GM08714 (cell line): Measurements from ENCODE around the gene LRP2.
"Not testable (repeated sequence)": the region's sequence is repeated elsewhere in the genome, so short reads cannot be mapped to it uniquely, and the experiment has no call there.

Experiments used
- H3K4me3 ChIP-seq: fragments of 200-500 bp; sonication (Bioruptor generic); 2 replicates; pipeline ENCODE4 v1.5.1; 2014; ENCODE audit warnings: mild to moderate bottlenecking, low read length, inconsistent platforms
- ZNF274 ChIP-seq: IDR thresholded peaks from 2 replicates; pipeline ENCODE4 v1.6.1; 2012; ENCODE audit warnings: mild to moderate bottlenecking, low read depth, low read length

Gene LRP2

DNA sequence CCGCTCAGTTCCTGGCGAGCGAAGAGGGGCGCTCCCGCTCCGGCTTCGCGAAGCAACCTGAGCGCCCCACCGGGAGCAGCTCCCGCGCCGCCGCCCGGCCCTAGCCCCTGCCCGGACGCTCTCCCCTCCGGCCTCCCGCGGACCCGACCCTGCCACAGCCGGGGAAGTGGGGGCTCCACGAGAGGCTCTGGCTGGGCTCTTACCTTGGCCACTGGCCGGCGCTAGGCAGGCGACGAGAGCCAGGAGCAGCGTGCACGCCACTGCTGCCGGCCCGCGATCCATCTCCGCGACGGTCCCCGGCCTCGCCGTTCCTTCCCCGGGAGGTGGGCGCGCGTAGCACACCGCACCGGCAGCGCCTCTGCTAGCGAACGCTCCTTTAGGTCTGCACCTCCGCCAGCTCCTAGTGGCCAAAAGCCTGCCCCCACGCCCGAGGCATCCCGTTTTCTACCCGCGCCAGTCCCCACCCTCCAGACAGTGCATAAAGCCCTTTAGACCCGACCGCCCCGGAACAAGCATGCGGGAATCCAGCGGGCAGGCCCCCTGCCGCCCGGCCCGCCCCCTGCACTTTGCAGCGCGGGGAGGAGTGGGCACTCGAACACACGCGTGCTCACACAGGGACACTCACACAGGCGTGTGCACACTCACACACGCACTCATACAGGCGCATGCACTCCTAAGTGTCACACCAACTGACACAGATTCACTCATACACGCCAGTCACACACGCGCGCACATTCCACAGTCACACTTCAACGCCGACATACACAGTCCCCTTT is at the start of gene LRP2:
Gene LRP2 (minus strand): TSS at position 417 of the 776 bp plus-strand sequence. CDS start 135 bp downstream, at position 282.
- H3K4me3 ChIP-seq, result peak within 1 kb of the TSS; percentile 72; the same call in 1 of the 2 replicates
- TF ChIP-seq ZNF274, result no peak

DNA sequence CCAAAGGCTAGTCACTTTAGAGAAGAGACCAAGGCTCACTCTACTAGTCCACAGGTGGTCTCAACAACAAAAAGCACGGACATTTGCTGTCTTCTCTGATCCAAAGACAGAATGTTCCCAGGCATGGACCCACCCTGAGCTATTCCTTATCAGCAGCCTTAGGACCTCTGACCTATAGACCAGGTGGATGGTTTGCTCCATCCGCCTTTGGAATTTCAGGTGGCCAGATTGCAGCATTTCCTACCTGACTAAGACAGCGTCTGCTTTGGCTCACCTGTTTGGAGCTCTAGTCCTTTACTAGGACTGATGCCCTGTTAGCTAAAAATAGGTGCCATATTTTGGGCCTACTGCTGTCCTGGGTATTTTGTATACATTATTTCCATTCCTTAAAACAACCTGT is 44.6 kb upstream of the LRP2 start:
- TF ChIP-seq ZNF274, result no peak
- H3K4me3 ChIP-seq, result no peak overlapping the region

DNA sequence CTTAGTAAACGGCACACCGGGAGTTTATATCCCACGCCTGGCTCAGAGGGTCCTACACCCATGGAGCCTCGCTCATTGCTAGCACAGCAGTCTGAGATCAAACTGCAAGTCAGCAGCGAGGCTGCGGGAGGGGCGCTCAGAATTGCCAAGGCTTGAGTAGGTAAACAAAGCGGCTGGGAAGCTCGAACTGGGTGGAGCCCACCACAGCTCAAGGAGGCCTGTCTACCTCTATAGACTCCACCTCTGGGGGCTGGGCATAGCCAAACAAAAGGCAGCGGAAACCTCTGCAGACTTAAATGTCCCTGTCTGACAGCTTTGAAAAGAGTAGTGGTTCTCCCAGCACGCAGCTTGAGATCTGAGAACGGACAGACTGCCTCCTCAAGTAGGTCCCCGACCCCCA is 37.2 kb upstream of the LRP2 start:
- not testable (repeated sequence) for H3K4me3 ChIP-seq

DNA sequence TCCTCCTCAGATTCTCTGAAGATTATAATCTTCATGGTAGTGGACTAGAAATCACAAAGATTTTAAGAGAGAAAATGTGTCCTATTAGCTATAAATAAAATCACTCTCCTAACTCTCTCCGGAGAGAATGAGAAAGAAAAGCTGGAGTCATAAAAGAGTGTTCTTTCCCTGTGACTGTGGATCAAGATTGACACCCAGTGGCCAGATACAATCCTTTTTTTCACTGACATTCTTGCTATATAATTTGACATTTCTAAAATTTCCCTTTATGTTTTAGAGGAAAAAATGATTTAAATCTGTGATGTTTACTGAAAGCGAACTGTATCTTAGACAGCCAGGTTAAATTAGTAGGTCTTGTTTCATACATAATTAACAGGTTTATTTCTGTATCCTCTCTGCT is 35.4 kb upstream of the LRP2 start:
- no peak overlapping the region for H3K4me3 ChIP-seq
- no peak for TF ChIP-seq ZNF274

DNA sequence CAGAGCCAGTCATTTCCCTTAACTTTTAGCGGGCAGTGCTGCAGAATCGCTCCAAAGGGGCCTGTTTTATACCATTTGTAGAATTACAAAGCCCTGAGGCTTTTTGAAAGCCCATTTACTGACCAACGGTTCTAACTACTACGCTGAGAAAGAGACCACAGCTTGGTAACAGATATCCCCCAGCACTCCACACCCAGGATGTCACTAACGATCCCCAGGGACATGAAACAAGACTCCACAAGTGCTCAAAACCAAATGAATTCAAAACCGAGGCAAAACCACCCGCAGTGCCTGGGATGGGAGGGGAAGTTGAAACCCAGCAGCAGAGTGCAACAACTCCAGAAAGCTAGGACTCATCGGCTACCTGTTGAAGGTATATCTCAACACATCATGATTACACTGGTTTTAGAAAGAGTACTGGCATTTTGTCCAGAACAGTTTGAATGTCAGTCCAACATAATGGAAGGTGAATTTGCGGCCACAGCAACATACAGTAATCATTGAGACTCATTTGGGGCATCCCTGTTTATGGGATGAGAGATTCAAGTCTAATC is 33.6 kb upstream of the LRP2 start:
- no peak overlapping the region for H3K4me3 ChIP-seq
- no peak for TF ChIP-seq ZNF274

DNA sequence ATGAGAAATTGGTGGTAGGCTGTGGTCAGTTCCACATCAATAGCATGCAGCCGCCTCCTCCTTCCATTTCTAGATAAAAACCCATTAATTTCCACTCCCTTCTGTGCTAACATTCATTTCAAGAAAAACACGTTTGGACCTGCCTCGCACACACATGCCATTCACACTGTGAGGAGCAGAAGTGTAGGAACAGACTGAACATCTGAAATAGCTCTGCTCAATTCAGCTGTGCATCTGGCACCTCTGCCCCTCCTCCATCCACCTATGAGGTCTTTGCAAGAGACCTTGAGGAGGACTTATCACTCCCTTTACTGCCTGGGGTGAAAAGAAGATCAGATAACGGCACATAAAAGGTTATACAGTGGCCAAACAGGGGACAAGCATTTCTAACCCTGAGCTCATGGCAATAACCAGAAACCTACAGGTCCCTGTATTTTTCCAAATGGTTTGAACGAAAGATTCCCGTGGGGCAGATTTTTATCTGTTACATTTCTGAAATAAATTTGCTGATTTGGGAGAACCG is 30.8 kb upstream of the LRP2 start:
- no peak for TF ChIP-seq ZNF274
- H3K4me3 ChIP-seq, result no peak overlapping the region

DNA sequence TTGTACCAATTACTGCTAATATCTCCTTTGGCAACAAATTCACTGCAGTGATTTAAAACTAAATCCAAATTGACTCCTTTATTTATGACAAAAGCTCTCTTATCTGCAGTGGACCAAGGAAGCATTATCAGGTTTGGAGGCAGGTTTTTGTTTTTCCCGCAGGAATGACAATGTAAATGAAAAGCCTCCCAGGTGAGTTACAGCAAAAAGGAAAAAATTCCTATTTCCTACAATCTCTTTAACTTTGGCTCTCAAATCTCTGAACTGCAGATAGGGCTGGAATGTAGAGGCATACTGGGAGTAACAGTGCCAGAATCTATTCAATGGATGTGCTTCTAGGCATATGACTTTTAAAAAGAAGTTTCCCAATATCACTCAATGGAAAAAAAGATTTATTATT is 28.9 kb upstream of the LRP2 start:
- TF ChIP-seq ZNF274, result no peak
- H3K4me3 ChIP-seq, result no peak overlapping the region

DNA sequence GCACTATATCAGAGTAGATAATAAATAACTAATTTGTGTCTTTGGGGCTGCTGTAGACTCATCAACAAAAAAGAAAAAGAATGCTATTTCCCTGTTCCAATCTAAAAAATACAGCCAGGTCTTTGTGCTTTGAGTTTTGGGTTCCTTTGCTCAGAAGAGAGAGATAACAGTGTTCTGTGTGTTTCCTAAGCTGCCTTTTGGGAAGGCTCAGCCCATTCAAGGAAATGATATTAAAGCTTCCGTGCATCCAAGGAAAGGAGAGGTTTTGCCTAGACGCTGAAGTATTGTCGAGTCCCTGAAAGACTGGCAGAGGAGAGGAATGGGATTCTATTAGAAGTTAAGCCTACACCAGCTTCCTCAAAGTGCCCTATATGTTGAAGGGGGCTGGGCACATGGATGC is 25.8 kb upstream of the LRP2 start:
- no peak for TF ChIP-seq ZNF274
- no peak overlapping the region for H3K4me3 ChIP-seq

DNA sequence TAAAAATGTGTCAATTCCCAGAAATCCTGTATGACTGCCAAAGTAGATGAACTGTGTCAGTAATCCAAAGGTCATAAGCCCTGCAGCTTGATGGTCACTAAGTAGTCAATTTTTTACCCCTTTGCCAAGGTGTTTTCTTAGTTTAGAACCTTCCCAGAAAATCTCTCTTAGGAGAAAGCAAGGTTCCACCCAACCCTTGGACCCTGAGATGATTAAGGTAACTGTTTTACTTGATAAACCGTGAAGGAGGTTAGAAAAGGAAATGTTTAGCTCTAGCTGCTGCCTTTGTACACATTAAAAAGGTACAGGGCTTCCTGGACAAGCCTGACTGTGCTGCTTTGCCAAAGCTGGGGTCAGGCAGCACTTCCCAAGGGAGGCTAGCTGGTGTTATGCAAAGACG is 24.4 kb upstream of the LRP2 start:
- H3K4me3 ChIP-seq, result no peak overlapping the region
- no peak for TF ChIP-seq ZNF274

DNA sequence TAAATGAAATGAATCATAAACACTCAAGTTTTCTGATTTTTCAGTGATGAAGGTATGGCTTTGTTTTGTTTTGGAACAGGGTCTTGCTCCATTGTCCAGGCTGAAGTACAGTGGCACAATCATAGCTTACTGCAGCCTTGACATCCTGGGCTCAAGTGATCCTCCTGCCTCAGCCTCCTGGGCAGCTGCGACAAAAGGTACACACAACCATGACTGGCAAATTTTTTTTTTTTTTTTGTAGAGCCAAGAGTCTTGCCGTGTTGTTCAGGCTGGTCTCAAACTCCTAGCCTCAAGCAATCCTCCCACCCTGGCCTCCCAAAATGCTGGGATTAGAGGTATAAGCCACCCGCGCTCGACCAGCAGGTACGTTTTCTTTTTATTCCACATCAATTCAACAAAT is 22.5 kb upstream of the LRP2 start:
- H3K4me3 ChIP-seq, result no peak overlapping the region
- no peak for TF ChIP-seq ZNF274

DNA sequence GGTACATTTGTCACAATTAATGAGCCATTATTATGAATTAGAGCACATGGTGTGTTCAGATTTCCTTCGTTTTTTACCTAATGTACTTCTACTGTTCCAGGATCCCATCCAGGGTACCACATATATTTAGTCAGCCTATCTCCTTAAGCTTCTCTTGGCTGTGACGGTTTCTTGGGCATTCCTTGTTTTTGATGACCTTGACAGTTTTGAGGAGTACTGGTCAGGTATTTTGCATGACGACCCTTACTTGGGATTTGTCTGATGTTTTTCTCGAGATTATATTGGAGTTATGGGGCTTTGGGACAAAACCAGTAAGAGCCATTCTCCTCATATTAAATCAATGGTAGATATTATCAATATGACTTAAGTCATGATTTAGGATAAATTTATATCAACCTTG is 10.2 kb upstream of the LRP2 start:
- TF ChIP-seq ZNF274, result no peak
- no peak overlapping the region for H3K4me3 ChIP-seq

DNA sequence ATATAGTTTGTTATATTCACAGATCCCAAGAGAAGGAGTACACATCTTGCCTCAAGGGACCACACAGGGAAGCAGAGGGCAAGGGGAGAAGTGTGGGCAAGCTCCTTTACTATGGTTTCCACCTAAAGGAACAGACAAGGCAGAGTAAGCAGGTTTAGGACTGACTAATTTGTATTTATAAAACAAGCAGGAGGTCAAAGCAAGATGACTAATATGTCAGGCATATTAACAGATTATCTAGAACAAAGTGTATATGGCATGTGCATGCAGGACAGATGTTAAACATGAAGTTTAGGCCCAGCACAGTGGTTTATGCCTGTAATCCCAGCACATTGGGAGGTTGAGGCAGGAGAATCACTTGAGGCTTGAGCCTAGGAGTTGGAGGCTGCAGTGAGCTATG is 3.7 kb upstream of the LRP2 start:
- no peak for TF ChIP-seq ZNF274
- H3K4me3 ChIP-seq, result no peak overlapping the region

DNA sequence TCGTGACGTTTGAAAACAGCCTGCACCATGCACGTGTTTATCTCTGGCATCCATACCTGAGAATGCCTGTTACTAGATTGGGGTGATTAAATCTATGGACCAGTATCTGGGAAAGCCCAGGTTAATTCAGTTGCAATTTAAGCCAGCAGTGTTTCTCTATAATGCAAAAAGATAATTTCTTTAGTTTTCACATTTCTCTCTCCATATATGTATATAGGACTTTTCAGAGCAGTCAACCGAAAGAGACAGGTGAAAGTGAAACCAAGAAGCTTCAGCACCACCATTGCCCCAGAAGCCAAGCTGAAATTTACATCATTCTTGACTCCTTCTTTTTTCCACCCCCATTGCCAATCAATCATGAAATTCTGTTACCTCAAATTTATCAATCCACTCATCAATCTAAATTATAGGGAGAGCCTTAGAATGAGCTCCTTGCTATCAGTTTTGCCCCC is 2.7 kb upstream of the LRP2 start:
- H3K4me3 ChIP-seq, result peak overlapping the region; percentile 72; the same call in 1 of the 2 replicates
- no peak for TF ChIP-seq ZNF274

DNA sequence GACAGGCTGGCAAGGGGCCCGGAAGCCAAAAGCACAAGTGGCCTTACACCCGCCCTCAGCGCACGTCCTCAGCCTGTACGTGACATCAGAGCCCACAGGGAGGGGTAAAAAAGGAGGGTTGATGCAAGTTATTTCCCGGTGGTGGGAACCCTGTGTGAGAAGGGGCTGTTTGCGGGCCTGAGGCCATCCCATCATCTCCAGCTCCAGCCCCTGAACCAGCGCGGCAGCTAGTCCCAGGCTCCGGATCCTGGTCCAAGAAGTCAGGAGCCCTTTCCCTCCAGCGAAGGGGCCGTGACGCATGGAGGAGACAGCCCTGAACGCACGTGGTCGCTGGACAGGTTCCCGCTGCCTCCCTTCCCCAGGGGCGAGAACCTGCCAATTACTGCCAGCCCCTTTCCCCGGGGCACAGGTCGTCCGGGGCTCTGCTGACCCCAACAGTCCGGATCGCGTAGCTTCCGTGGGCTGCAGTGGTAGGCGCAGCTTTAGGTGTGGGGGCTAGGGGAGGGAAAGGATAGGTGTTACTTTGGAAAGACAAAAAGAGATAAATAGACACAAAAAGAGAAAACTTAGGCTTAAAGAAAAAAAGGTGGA is 1.3 kb upstream of the LRP2 start:
- H3K4me3 ChIP-seq, result peak overlapping the region; percentile 72; the same call in 1 of the 2 replicates
- TF ChIP-seq ZNF274, result no peak
